Suprapubic skin (tissue), 4 donors: ENCODE results near the gene EIF4EBP2. TPM values are rescaled to one million over a fixed set of nuclear protein-coding genes. Genes with fewer than 3 reads are reported as not detected.

Source experiments
- DNase-seq, 2 donors: peaks; one replicate each; pipeline ENCODE4 v3.0.0-alpha.2; 2019; ENCODE audit warnings: low spot score in 2 of 2
- H3K27ac ChIP-seq: fragments of 200-600 bp; sonication (generic); one replicate; pipeline ENCODE4 v1.5.1; 2019
- H3K27me3 ChIP-seq: fragments of 200-600 bp; sonication (generic); one replicate; pipeline ENCODE4 v1.5.1; 2019
- H3K36me3 ChIP-seq: fragments of 200-600 bp; sonication (generic); one replicate; pipeline ENCODE4 v1.5.1; 2019
- H3K4me1 ChIP-seq: fragments of 200-600 bp; sonication (generic); one replicate; pipeline ENCODE4 v1.5.1; 2019
- H3K4me3 ChIP-seq: fragments of 200-600 bp; sonication (generic); one replicate; pipeline ENCODE4 v1.5.1; 2019; ENCODE audit warnings: mild to moderate bottlenecking
- H3K9me3 ChIP-seq: fragments of 200-600 bp; sonication (generic); one replicate; pipeline ENCODE4 v1.5.1; 2019
- EP300 ChIP-seq: sonication (generic); formaldehyde crosslinking; IDR thresholded peaks from one replicate; pipeline ENCODE4 v1.6.1; 2017; ENCODE audit warnings: antibody characterized with exemption
- POLR2A ChIP-seq, 2 donors: fragments of 450-650 bp; IDR thresholded peaks; one replicate each; pipeline ENCODE4 v1.6.1; 2017; ENCODE audit warnings: antibody characterized with exemption in 2 of 2, mild to moderate bottlenecking in 2 of 2, moderate library complexity in 2 of 2
- POLR2AphosphoS5 ChIP-seq, 3 donors: sonication (generic); formaldehyde crosslinking; IDR thresholded peaks; one replicate each; pipeline ENCODE4 v1.6.1; 2017; ENCODE audit warnings: antibody characterized with exemption in 3 of 3
- WGBS: methylation state at CpG from one replicate; pipeline ENCODE4 v1.1.5; 2018; 5-methylcytosine and 5-hydroxymethylcytosine counted together
- total RNA-seq, 4 donors: library from RNA; depleted of rRNA; stranded (reverse); fragments of >200 nt; gene quantifications; one replicate each; pipeline ENCODE4 v1.1.0, GENCODE V29; 2016
- TF ChIP-seq, protein P1 (sequence below), 2 donors: fragments of 200-600 bp in 1 of 2; fragments of 450-650 bp in 1 of 2; sonication (generic) in 1 of 2; IDR thresholded peaks; one replicate each; pipeline ENCODE4 v1.5.1; 2016 to 2019; ENCODE audit warnings: antibody characterized with exemption in 2 of 2, mild to moderate bottlenecking in 1 of 2, moderate library complexity in 1 of 2

EIF4EBP2 gene
- total RNA-seq, 4 donors from 2014 or later: 71.7 to 91.6 (median 77.1) TPM

DNA sequence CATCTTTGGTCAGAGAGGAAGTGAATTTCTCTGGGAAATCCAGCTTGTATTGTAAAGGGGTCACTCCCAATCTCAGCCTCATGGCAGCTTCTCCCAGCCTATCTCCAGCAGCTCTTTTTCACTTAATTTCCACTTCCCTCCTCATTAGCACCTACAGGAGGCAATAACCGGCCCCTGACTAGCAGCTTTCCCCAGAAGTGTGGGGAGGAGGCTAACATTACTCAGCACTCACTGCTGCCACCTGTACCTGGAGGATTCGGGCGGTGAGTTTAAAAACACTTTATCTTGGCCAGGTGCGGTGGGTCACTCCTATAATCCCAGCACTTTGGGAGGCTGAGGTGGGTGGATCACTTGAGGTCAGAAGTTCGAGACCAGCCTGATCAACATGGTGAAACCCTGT is 33.8 kb downstream of the EIF4EBP2 start:
- Histone ChIP-seq H3K4me1 (peaks cover 25% of the 10 kb centered on the region), H3K36me3 (no peaks in the 10 kb centered on the region), H3K27ac (no peak overlapping the region), H3K4me3 (no peak overlapping the region), H3K27me3 (peaks cover 44% of the 10 kb centered on the region), H3K9me3 (no peaks in the 10 kb centered on the region)
- TF ChIP-seq EP300 (no peak), POLR2AphosphoS5 (IDR thresholded peaks at IDR 0.05) (no peak), POLR2A (IDR thresholded peaks at IDR 0.05) (no peak)
- TF ChIP-seq, protein P1, sequence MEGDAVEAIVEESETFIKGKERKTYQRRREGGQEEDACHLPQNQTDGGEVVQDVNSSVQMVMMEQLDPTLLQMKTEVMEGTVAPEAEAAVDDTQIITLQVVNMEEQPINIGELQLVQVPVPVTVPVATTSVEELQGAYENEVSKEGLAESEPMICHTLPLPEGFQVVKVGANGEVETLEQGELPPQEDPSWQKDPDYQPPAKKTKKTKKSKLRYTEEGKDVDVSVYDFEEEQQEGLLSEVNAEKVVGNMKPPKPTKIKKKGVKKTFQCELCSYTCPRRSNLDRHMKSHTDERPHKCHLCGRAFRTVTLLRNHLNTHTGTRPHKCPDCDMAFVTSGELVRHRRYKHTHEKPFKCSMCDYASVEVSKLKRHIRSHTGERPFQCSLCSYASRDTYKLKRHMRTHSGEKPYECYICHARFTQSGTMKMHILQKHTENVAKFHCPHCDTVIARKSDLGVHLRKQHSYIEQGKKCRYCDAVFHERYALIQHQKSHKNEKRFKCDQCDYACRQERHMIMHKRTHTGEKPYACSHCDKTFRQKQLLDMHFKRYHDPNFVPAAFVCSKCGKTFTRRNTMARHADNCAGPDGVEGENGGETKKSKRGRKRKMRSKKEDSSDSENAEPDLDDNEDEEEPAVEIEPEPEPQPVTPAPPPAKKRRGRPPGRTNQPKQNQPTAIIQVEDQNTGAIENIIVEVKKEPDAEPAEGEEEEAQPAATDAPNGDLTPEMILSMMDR (IDR thresholded peaks at IDR 0.05): no peak
- no peak for DNase-seq
- 77% methylated on average over 5 of the region's 5 CpGs for WGBS

DNA sequence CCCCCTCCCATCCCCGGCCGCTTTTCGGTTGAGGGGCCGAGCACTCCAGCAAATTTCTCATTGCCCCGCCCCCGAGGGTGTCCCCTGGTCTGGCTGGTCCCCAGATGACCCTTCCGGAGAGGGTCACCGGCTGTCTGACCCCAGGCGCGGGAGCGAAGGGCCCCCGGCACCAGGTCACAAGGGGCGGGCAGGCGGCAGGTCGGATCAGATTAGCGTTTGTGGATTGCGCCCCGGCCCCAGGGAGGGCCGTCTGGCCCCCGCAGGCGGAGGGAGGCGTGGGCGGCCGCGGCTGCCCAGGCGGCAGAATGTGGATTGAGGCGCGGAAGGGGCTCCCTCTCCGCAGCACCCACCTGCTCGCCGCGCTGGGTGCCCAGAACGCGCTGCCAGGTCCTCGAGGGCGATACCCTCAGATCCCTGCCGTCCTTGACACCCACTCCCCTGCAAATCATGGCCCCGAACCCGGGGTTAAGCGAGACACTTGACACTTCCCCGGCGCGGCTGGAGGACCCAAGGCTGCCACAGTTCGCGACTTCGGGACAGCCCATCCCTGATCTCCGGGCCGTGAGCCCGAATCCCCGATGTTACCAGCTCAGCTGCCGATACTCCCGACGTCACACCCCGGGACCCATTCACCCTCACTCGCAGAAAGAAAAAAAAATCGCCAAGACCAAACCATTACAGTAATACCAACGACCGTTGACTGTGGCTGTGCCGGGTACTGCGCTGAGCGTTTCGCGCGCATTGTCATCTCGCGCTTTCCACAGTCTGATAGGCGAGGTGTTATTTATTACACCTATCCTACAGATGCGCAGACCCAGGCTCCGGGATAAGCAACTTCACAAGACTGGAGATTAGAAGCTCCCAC is 36.6 kb downstream of the EIF4EBP2 start:
- Histone ChIP-seq H3K27me3 (peaks cover 44% of the 10 kb centered on the region), H3K4me3 (peak overlapping the region; percentile 34), H3K4me1 (peaks cover 25% of the 10 kb centered on the region), H3K27ac (no peak overlapping the region), H3K9me3 (no peaks in the 10 kb centered on the region), H3K36me3 (no peaks in the 10 kb centered on the region)
- 7% methylated on average over 41 of the region's 69 CpGs for WGBS
- TF ChIP-seq EP300: no peak
- no peak for TF ChIP-seq POLR2AphosphoS5 (IDR thresholded peaks at IDR 0.05)
- TF ChIP-seq POLR2A (IDR thresholded peaks at IDR 0.05): no peak
- TF ChIP-seq, protein P1 (IDR thresholded peaks at IDR 0.05): no peak
- peak in 1 of 2 donors; percentile 66 for DNase-seq

DNA sequence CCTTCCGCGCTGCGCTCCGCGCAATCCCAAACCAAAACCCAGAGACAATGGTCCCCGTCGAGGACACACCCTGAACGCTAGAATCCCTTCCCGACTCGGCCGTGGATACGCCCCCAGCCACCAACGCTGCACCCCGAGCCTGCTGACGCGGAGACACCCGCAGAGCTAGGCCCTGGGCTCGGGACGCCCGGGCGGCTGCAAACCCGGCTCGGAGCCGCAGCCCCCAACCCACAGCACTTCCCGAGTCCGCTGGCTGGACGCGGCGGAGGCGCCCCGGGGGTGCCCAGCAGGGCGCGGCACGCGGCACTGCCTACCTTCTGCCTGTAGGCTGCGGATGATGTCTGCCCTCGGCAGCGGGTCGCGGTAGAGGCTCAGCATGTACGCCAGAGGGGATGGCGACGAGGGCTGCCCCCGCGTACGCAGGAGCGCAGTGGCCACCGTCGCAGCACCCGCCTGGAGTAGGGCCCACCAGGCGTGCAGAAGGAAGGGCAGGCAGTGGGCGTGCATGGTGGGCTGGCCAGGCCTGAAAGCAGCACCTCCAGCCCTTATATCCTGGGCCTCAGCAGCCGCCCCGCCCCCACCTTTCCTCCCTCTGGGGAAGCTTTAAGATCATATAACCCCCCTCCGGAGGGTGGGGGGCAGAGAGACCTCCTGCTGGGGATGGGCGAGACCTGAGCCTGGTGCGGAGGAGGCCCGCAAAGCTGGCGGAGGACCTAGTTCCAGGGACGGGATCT is 37.4 kb downstream of the EIF4EBP2 start, which contains the start of gene NODAL:
Gene NODAL, minus strand, starts transcription at position 521 of the 734 bp plus-strand sequence. Its CDS starts 14 bp downstream, at position 507.
- Histone ChIP-seq H3K27me3 (peaks cover 44% of the 10 kb centered on the region), H3K4me3 (peak within 1 kb of the TSS; percentile 34), H3K9me3 (no peaks in the 10 kb centered on the region), H3K27ac (no peak within 1 kb of the TSS), H3K36me3 (no peaks in the 10 kb centered on the region), H3K4me1 (peaks cover 25% of the 10 kb centered on the region)
- TF ChIP-seq, protein P1 (IDR thresholded peaks at IDR 0.05): no peak
- TF ChIP-seq POLR2AphosphoS5 (IDR thresholded peaks at IDR 0.05) (no peak), EP300 (no peak), POLR2A (IDR thresholded peaks at IDR 0.05) (no peak)
- no peak for DNase-seq
- 2% methylated on average over 29 of the region's 60 CpGs for WGBS

DNA sequence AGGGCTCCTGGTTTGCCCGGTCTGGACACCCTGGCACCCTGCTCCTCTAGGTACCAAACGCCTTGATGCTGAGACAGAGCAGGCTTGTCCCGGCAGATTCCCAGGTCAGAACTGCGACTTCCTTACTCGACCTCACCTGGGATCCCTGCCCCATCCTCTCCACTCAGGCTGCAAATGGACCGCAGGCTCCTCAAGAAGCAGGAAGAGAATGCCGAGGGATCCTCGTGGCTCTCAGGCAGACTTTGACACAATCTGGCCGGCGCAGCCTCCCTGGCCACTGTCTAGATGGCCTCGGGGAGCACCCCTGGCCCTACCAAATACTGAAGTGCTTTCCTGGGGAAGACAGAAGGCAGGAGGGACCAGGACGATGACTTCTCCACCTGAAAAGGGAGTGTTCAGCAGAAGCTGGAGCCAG is 38.0 kb downstream of the EIF4EBP2 start:
- peaks cover 44% of the 10 kb centered on the region for H3K27me3 ChIP-seq
- 53% methylated on average over 2 of the region's 12 CpGs for WGBS

More for the DNA sequence above, 38.0 kb downstream of the EIF4EBP2 start:
- H3K36me3 ChIP-seq: no peaks in the 10 kb centered on the region
- no peak for DNase-seq
- H3K4me3 ChIP-seq: no peak overlapping the region
- TF ChIP-seq, protein P1 (IDR thresholded peaks at IDR 0.05): no peak
- TF ChIP-seq POLR2A (IDR thresholded peaks at IDR 0.05): no peak
- no peaks in the 10 kb centered on the region for H3K9me3 ChIP-seq
- H3K4me1 ChIP-seq: peaks cover 25% of the 10 kb centered on the region
- no peak overlapping the region for H3K27ac ChIP-seq
